ENCODE measurements around the gene SIX6.
"Not testable (repeated sequence)": the region's sequence is repeated elsewhere in the genome, so short reads cannot be mapped to it uniquely, and the experiment has no call there.

SIX6 gene

GRCh38 chr14:60508707-60509437 lies at the start of gene SIX6:
Gene SIX6 (plus strand): TSS chr14:60509146. CDS start chr14:60509399, 253 bp downstream.
- no peak for TF ChIP-seq CTCF (IDR thresholded peaks at IDR 0.05; ENCODE audit: low read depth, low read length, missing control alignments)
- H3K4me3 ChIP-seq (replicated peaks; ENCODE audit: low read depth, low read length) = no peak within 1 kb of the TSS
- no peak for DNase-seq (ENCODE audit: extremely low read depth, low read depth)

GRCh38 chr14:60480248-60480647 lies 28.7 kb upstream of the SIX6 start:
- DNase-seq (ENCODE audit: extremely low read depth, low read depth); H3K4me3 ChIP-seq (replicated peaks; ENCODE audit: low read depth, low read length): not testable (repeated sequence)

- TF ChIP-seq CTCF (IDR thresholded peaks at IDR 0.05; ENCODE audit: low read depth, low read length, missing control alignments) = no peak
- DNase-seq (ENCODE audit: extremely low read depth, low read depth) = no peak
- no peak overlapping the region for H3K4me3 ChIP-seq (replicated peaks; ENCODE audit: low read depth, low read length)
Measured at GRCh38 chr14:60482743-60483142, 26.2 kb upstream of the SIX6 start.

- TF ChIP-seq CTCF (IDR thresholded peaks at IDR 0.05; ENCODE audit: low read depth, low read length, missing control alignments) = no peak
- no peak for DNase-seq (ENCODE audit: extremely low read depth, low read depth)
- H3K4me3 ChIP-seq (replicated peaks; ENCODE audit: low read depth, low read length) = no peak overlapping the region
Measured at GRCh38 chr14:60485057-60485597, 23.8 kb upstream of the SIX6 start.

GRCh38 chr14:60485598-60486251 lies 23.2 kb upstream of the SIX6 start, which contains the start of gene C14orf39:
Gene C14orf39 (minus strand): TSS chr14:60486063. CDS start chr14:60485078, 985 bp downstream.
- no peak for TF ChIP-seq CTCF (IDR thresholded peaks at IDR 0.05; ENCODE audit: low read depth, low read length, missing control alignments)
- H3K4me3 ChIP-seq (replicated peaks; ENCODE audit: low read depth, low read length) = no peak within 1 kb of the TSS
- DNase-seq (ENCODE audit: extremely low read depth, low read depth) = no peak

GRCh38 chr14:60487211-60487610 lies 21.7 kb upstream of the SIX6 start:
- DNase-seq (ENCODE audit: extremely low read depth, low read depth) = no peak
- TF ChIP-seq CTCF (IDR thresholded peaks at IDR 0.05; ENCODE audit: low read depth, low read length, missing control alignments) = no peak
- H3K4me3 ChIP-seq (replicated peaks; ENCODE audit: low read depth, low read length) = no peak overlapping the region

GRCh38 chr14:60488175-60488574 lies 20.8 kb upstream of the SIX6 start:
- no peak for TF ChIP-seq CTCF (IDR thresholded peaks at IDR 0.05; ENCODE audit: low read depth, low read length, missing control alignments)
- DNase-seq (ENCODE audit: extremely low read depth, low read depth) = no peak

More at GRCh38 chr14:60488175-60488574, 20.8 kb upstream of the SIX6 start:
- H3K4me3 ChIP-seq (replicated peaks; ENCODE audit: low read depth, low read length) = no peak overlapping the region

Measured in HFF-Myc (cell line).